Heart right ventricle (tissue), 16 donors: ENCODE results near the gene RUNX1. TPM values are rescaled to one million over a fixed set of nuclear protein-coding genes. Genes with fewer than 3 reads are reported as not detected.

Source experiments
- ATAC-seq, 8 donors: fragments of 200-7000 bp; cut with Tn5 transposase; one replicate each; pipeline ENCODE4 v1.9.1; 2020; ENCODE audit warnings: mild to moderate bottlenecking in 8 of 8, moderate library complexity in 8 of 8, moderate number of reproducible peaks in 1 of 8
- DNase-seq, 2 donors: peaks; one replicate each; pipeline ENCODE4 v3.0.0-alpha.2; 2020
- H3K27ac ChIP-seq, 10 donors: fragments of 200-600 bp; sonication (generic) in 2 of 10; one replicate each; pipeline versions ENCODE4 v1.5.0 to v1.8.0; 2020 to 2022; ENCODE audit warnings: mild to moderate bottlenecking in 3 of 10
- H3K27me3 ChIP-seq, 7 donors: fragments of 200-600 bp; one replicate each; pipeline ENCODE4 v1.8.0; 2021 to 2022; ENCODE audit warnings: mild to moderate bottlenecking in 2 of 7
- H3K36me3 ChIP-seq, 9 donors: fragments of 200-600 bp; sonication (generic) in 1 of 9; one replicate each; pipeline versions ENCODE4 v1.5.0 to v1.8.0; 2020 to 2022; ENCODE audit warnings: mild to moderate bottlenecking in 2 of 9
- H3K4me1 ChIP-seq, 9 donors: fragments of 200-600 bp; sonication (generic) in 1 of 9; one replicate each; pipeline versions ENCODE4 v1.5.0 to v1.8.0; 2020 to 2022; ENCODE audit warnings: mild to moderate bottlenecking in 4 of 9
- H3K4me3 ChIP-seq, 10 donors: fragments of 200-600 bp; sonication (generic) in 2 of 10; one replicate each; pipeline versions ENCODE4 v1.5.0 to v1.8.0; 2020 to 2022; ENCODE audit warnings: mild to moderate bottlenecking in 7 of 10, moderate library complexity in 2 of 10
- H3K9me3 ChIP-seq, 11 donors: fragments of 200-600 bp in 10 of 11; sonication (generic) in 2 of 11; one replicate each; pipeline versions ENCODE4 v1.5.0 to v1.8.0; 2013 to 2022; ENCODE audit warnings: mild to moderate bottlenecking in 2 of 11, control low read depth in 1 of 11, moderate library complexity in 1 of 11
- CTCF ChIP-seq, 9 donors: fragments of 200-600 bp; sonication (generic) in 2 of 9; IDR thresholded peaks; one replicate each; pipeline versions ENCODE4 v1.5.0 to v1.8.0; 2021 to 2022; ENCODE audit warnings: antibody characterized with exemption in 9 of 9, mild to moderate bottlenecking in 5 of 9, moderate library complexity in 1 of 9
- WGBS, 2 donors: extraction: QIAGEN DNeasy Blood & Tissue Kit; methylation state at CpG; one replicate each; pipeline ENCODE4 v1.1.7; 2013; ENCODE audit warnings: inconsistent platforms in 1 of 2; 5-methylcytosine and 5-hydroxymethylcytosine counted together
- intact Hi-C, 10 donors: fragments of 100-400 bp; cut with DNase I; formaldehyde crosslinking; loops; one replicate each; pipeline versions ENCODE4 v1.11.1 to v1.14.2; 2022
- polyA plus RNA-seq, 2 donors: library from polyadenylated mRNA; stranded (reverse); fragments of 200-250 nt; gene quantifications; one replicate each; pipeline ENCODE4 v1.2.3, GENCODE V29; 2013
- total RNA-seq, 10 donors: library from RNA; stranded (reverse); fragmentation: NEBNext Ultra II Directional in 3 of 10; extraction: Animal tissue kit (Norgen Biotek cat#: 25700) in 3 of 10; gene quantifications; one replicate each; pipeline versions ENCODE4 v1.2.1 to v1.2.4, GENCODE V29; 2021 to 2023
- donor health status: Arrhythmogenic right ventricular cardiomyopathy.
- donor health status: ischemic (EF 13 %, LVEDD 7.1; RV severe dilation, severe dysfunction).
- donor health status: healthy with polysubstance abuse.
- donor health status: DM: no; HTN: yes; CAD: no.
- donor health status: DM: no; HTN: no; CAD: no.
- donor health status: ischemic (EF 25% LVEDD 6.9; RV normal size, moderate dysfunction).
- donor health status: ischemic (EF 25% LVEDD 5.7; RV mildly dilated, moderate dysfunction).
- donor health status: healthy.
- donor health status: DM: yes; HTN: yes; CAD: no.
- donor health status: Ischemic cardiomyopathy.
- donor health status: ischemic (EF 35%, LVEDD 5.7; RV mildly dilated, moderate dysfunction).
- donor health status: nonischemic (EF 11% LVEDD 7.7; RV severe dilation, severe dysfunction).
- donor health status: DM: yes; HTN: yes; CAD: no.
- donor health status: PGD.
- donor health status: ischemic (EF 29% LVEDD 5.4; RV normal size, mild dysfunction).
- donor health status: nonischemic (EF 23%, LVEDD 6.1; RV moderate dilation, normal function).

The RUNX1 gene
- total and polyA plus RNA-seq, 12 donors, result 0.88 to 29.3 (median 3.5) TPM

- 65 to 95% methylated on average over 4 of the region's 4 CpGs for WGBS, 2 donors
- no peak for ATAC-seq
- Histone ChIP-seq H3K27ac (no peak overlapping the region), H3K27me3 (peaks cover 0 to 13% (median 0%) of the 10 kb centered on the region in 7 donors), H3K4me1 (peaks cover 0 to 79% (median 6%) of the 10 kb centered on the region in 9 donors), H3K9me3 (no peaks in the 10 kb centered on the region), H3K4me3 (no peak overlapping the region), H3K36me3 (peaks cover 0 to 88% (median 0%) of the 10 kb centered on the region in 9 donors)
- no peak for TF ChIP-seq CTCF (IDR thresholded peaks at IDR 0.05)
- DNase-seq, result no peak
- intact Hi-C loops, result no loop called here
These were observed 207.9 kb downstream of the RUNX1 start for GRCh38 chr21:34841154-34841553.

DNA sequence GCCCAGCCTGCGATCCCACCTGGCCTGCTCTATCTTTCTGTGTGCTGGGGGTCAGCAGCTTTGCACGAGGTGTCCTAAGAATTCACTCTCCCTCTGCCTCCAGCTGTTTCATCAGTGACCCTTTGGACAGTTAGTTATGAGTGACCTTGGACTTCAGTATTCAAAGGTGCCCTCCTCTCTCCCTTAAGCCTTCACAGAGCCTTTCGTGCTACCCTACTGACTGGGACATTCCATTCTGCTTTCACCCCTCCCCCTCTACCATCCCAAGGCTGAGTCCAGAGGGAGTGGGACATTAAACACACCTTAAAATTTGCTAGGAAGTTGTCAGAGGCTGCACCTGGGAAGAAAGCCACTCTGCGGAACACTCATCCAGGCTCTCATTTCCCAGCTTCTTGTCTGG, 208.4 kb downstream of the RUNX1 start:
- intact Hi-C loops, result no loop called here
- ATAC-seq (no peak), DNase-seq (no peak)
- no peak overlapping the region for H3K4me3 ChIP-seq
- H3K9me3 ChIP-seq, result no peaks in the 10 kb centered on the region
- H3K27me3 ChIP-seq, result peaks cover 0 to 13% (median 0%) of the 10 kb centered on the region in 7 donors
- 74 to 92% methylated on average over 4 of the region's 4 CpGs for WGBS, 2 donors
- peaks cover 0 to 79% (median 6%) of the 10 kb centered on the region in 9 donors for H3K4me1 ChIP-seq
- TF ChIP-seq CTCF (IDR thresholded peaks at IDR 0.05), result no peak
- H3K27ac ChIP-seq, result no peak overlapping the region
- H3K36me3 ChIP-seq, result peaks cover 0 to 89% (median 0%) of the 10 kb centered on the region in 9 donors

GRCh38 chr21:34838956-34839820, 209.9 kb downstream of the RUNX1 start:
- 81 to 84% methylated on average over 14 of the region's 14 CpGs for WGBS, 2 donors
- Histone ChIP-seq H3K4me1 (peaks cover 0 to 74% (median 3%) of the 10 kb centered on the region in 9 donors), H3K27ac (no peak overlapping the region), H3K9me3 (no peaks in the 10 kb centered on the region), H3K36me3 (peaks cover 0 to 91% (median 0%) of the 10 kb centered on the region in 9 donors), H3K27me3 (peaks cover 0 to 13% (median 0%) of the 10 kb centered on the region in 7 donors), H3K4me3 (no peak overlapping the region)
- DNase-seq, result no peak
- ATAC-seq, result no peak
- intact Hi-C loops, result no loop called here
- no peak for TF ChIP-seq CTCF (IDR thresholded peaks at IDR 0.05)

- DNase-seq (no peak), ATAC-seq (no peak)
- Histone ChIP-seq H3K4me1 (peaks cover 0 to 79% (median 0%) of the 10 kb centered on the region in 9 donors), H3K27me3 (peaks cover 0 to 13% (median 0%) of the 10 kb centered on the region in 7 donors), H3K27ac (peak overlapping the region in 1 of 10 donors; percentile 78), H3K4me3 (no peak overlapping the region), H3K9me3 (no peaks in the 10 kb centered on the region), H3K36me3 (peaks cover 0 to 93% (median 0%) of the 10 kb centered on the region in 9 donors)
- no peak for TF ChIP-seq CTCF (IDR thresholded peaks at IDR 0.05)
- intact Hi-C loops, result no loop called here
- WGBS, 2 donors, result 53 to 59% methylated on average over 4 of the region's 4 CpGs
These were observed 212.1 kb downstream of the RUNX1 start for GRCh38 chr21:34836933-34837505.
